SK-N-SH treated with all-trans-retinoic acid at 6 μM for 48 hours (cell line): ENCODE measurements around the gene PDE1C.

Experiments
- ARNTL ChIP-seq: fragments of 450-650 bp; formaldehyde crosslinking; IDR thresholded peaks from 2 replicates; pipeline ENCODE4 v1.5.0; 2020; ENCODE audit warnings: low read depth, mild to moderate bottlenecking, moderate library complexity, borderline replicate concordance
- CSDC2 ChIP-seq: fragments of 250-450 bp; sonication (Bioruptor Pico); IDR thresholded peaks from 2 replicates; pipeline ENCODE4 v1.5.0; 2020; ENCODE audit warnings: mild to moderate bottlenecking, moderate library complexity
- ISL1 ChIP-seq: fragments of 250-450 bp; sonication (Bioruptor Pico); IDR thresholded peaks from 2 replicates; pipeline ENCODE4 v2.1.2; 2022; ENCODE audit warnings: mild to moderate bottlenecking, moderate library complexity
- RARB ChIP-seq: fragments of 250-450 bp; sonication (Bioruptor Pico); IDR thresholded peaks from 2 replicates; pipeline ENCODE4 v1.8.0; 2021; ENCODE audit warnings: mild to moderate bottlenecking, moderate library complexity
- TCF4 ChIP-seq: fragments of 250-450 bp; sonication (Bioruptor Pico); IDR thresholded peaks from 2 replicates; pipeline ENCODE4 v1.8.0; 2021; ENCODE audit warnings: mild to moderate bottlenecking, moderate library complexity, borderline replicate concordance
- TOX ChIP-seq: fragments of 250-450 bp; sonication (Bioruptor Pico); IDR thresholded peaks from 2 replicates; pipeline ENCODE4 v1.8.0; 2021; ENCODE audit warnings: mild to moderate bottlenecking, moderate library complexity, borderline replicate concordance
- ZC3H10 ChIP-seq: fragments of 250-450 bp; sonication (Bioruptor Pico); IDR thresholded peaks from 2 replicates; pipeline ENCODE4 v1.5.1; 2021; ENCODE audit warnings: mild to moderate bottlenecking, moderate library complexity
- ZFP3 ChIP-seq: fragments of 250-450 bp; sonication (Bioruptor Pico); IDR thresholded peaks from 2 replicates; pipeline ENCODE4 v1.5.0; 2020; ENCODE audit warnings: mild to moderate bottlenecking, moderate library complexity
- ZFP30 ChIP-seq: fragments of 450-650 bp; formaldehyde crosslinking; IDR thresholded peaks from 2 replicates; pipeline ENCODE4 v1.5.0; 2022; ENCODE audit warnings: mild to moderate bottlenecking, moderate library complexity
- ZNF565 ChIP-seq: fragments of 450-650 bp; formaldehyde crosslinking; conservative IDR thresholded peaks from 2 replicates; pipeline ENCODE4 v1.5.0; 2020; ENCODE audit warnings: low read depth, mild to moderate bottlenecking, moderate library complexity
- TF ChIP-seq, protein P1 (sequence below): fragments of 250-450 bp; sonication (Bioruptor Pico); IDR thresholded peaks from 2 replicates; pipeline ENCODE4 v1.5.1; 2020; ENCODE audit warnings: low read depth, mild to moderate bottlenecking, moderate library complexity
- TF ChIP-seq, protein P2 (sequence below): fragments of 250-450 bp; sonication (Bioruptor Pico); IDR thresholded peaks from 2 replicates; pipeline ENCODE4 v1.8.0; 2020; ENCODE audit warnings: mild to moderate bottlenecking, moderate library complexity, borderline replicate concordance
- TF ChIP-seq, protein P3 (sequence below): fragments of 250-450 bp; sonication (Bioruptor Pico); IDR thresholded peaks from 2 replicates; pipeline ENCODE4 v1.5.0; 2020; ENCODE audit warnings: mild to moderate bottlenecking, moderate library complexity
- TF ChIP-seq, protein P4 (sequence below): fragments of 250-450 bp; sonication (Bioruptor Pico); IDR thresholded peaks from 2 replicates; pipeline ENCODE4 v1.8.0; 2021; ENCODE audit warnings: low read depth, mild to moderate bottlenecking, moderate library complexity, borderline replicate concordance

DNA sequence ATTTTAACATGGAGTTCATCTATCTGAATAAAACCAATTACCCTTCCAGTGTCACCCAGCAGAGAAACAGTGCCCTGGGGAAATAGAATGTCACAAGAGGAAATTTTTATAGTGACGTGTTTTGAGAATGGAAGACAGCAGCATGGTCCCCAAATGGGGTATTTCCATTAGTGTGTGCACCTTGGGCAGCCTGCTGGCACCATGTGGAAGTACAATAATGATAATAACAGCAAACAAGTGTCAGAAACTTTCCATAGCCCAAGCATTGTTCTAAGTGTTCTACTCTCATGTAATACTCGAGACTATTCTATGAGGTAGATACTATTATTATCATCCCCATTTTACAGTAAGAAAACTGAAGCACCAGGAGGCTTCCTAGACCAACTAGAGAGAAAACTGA, 2.2 kb upstream of the PDE1C start:
- no peak for TF ChIP-seq TOX (CRISPR knock-in tag)
- no peak for TF ChIP-seq ARNTL (CRISPR knock-in tag)
- TF ChIP-seq ZC3H10, result no peak
- no peak for TF ChIP-seq CSDC2 (CRISPR knock-in tag)
- TF ChIP-seq, protein P1, sequence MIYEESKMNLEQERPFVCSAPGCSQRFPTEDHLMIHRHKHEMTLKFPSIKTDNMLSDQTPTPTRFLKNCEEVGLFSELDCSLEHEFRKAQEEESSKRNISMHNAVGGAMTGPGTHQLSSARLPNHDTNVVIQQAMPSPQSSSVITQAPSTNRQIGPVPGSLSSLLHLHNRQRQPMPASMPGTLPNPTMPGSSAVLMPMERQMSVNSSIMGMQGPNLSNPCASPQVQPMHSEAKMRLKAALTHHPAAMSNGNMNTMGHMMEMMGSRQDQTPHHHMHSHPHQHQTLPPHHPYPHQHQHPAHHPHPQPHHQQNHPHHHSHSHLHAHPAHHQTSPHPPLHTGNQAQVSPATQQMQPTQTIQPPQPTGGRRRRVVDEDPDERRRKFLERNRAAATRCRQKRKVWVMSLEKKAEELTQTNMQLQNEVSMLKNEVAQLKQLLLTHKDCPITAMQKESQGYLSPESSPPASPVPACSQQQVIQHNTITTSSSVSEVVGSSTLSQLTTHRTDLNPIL (CRISPR knock-in tag), result no peak
- TF ChIP-seq, protein P2, sequence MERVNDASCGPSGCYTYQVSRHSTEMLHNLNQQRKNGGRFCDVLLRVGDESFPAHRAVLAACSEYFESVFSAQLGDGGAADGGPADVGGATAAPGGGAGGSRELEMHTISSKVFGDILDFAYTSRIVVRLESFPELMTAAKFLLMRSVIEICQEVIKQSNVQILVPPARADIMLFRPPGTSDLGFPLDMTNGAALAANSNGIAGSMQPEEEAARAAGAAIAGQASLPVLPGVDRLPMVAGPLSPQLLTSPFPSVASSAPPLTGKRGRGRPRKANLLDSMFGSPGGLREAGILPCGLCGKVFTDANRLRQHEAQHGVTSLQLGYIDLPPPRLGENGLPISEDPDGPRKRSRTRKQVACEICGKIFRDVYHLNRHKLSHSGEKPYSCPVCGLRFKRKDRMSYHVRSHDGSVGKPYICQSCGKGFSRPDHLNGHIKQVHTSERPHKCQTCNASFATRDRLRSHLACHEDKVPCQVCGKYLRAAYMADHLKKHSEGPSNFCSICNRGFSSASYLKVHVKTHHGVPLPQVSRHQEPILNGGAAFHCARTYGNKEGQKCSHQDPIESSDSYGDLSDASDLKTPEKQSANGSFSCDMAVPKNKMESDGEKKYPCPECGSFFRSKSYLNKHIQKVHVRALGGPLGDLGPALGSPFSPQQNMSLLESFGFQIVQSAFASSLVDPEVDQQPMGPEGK (CRISPR knock-in tag), result no peak
- TF ChIP-seq ZFP3 (CRISPR knock-in tag), result no peak
- no peak for TF ChIP-seq RARB (CRISPR knock-in tag)
- TF ChIP-seq, protein P3, sequence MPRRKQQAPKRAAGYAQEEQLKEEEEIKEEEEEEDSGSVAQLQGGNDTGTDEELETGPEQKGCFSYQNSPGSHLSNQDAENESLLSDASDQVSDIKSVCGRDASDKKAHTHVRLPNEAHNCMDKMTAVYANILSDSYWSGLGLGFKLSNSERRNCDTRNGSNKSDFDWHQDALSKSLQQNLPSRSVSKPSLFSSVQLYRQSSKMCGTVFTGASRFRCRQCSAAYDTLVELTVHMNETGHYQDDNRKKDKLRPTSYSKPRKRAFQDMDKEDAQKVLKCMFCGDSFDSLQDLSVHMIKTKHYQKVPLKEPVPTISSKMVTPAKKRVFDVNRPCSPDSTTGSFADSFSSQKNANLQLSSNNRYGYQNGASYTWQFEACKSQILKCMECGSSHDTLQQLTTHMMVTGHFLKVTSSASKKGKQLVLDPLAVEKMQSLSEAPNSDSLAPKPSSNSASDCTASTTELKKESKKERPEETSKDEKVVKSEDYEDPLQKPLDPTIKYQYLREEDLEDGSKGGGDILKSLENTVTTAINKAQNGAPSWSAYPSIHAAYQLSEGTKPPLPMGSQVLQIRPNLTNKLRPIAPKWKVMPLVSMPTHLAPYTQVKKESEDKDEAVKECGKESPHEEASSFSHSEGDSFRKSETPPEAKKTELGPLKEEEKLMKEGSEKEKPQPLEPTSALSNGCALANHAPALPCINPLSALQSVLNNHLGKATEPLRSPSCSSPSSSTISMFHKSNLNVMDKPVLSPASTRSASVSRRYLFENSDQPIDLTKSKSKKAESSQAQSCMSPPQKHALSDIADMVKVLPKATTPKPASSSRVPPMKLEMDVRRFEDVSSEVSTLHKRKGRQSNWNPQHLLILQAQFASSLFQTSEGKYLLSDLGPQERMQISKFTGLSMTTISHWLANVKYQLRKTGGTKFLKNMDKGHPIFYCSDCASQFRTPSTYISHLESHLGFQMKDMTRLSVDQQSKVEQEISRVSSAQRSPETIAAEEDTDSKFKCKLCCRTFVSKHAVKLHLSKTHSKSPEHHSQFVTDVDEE (CRISPR knock-in tag), result no peak
- TF ChIP-seq ZFP30 (CRISPR knock-in tag), result no peak
- TF ChIP-seq ISL1 (CRISPR knock-in tag), result no peak
- TF ChIP-seq TCF4 (CRISPR knock-in tag), result no peak
- TF ChIP-seq, protein P4, sequence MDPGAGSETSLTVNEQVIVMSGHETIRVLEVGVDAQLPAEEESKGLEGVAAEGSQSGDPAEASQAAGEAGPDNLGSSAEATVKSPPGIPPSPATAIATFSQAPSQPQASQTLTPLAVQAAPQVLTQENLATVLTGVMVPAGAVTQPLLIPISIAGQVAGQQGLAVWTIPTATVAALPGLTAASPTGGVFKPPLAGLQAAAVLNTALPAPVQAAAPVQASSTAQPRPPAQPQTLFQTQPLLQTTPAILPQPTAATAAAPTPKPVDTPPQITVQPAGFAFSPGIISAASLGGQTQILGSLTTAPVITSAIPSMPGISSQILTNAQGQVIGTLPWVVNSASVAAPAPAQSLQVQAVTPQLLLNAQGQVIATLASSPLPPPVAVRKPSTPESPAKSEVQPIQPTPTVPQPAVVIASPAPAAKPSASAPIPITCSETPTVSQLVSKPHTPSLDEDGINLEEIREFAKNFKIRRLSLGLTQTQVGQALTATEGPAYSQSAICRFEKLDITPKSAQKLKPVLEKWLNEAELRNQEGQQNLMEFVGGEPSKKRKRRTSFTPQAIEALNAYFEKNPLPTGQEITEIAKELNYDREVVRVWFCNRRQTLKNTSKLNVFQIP, result no peak
- TF ChIP-seq ZNF565 (CRISPR knock-in tag), result no peak
